ENCODE results near the gene MICU1. TPM values are rescaled to one million over a fixed set of nuclear protein-coding genes. Genes with fewer than 3 reads are reported as not detected.

Gene MICU1
- total and polyA plus RNA-seq, 2 of the 13 experiments (the other 11 are each of a cell fraction or from before 2014, with no cell fraction given) = 32.5 to 56.1 TPM

- TF ChIP-seq KDM3A (CRISPR knock-in tag; IDR thresholded peaks at IDR 0.05; ENCODE audit: low read depth) = peak; percentile 87; the same call in 1 of the 2 replicates
- 0 out of 2 replicates have a peak, but pooled peaks have one; percentile 40 for TF ChIP-seq PAF1 (CRISPR knock-in tag; IDR thresholded peaks at IDR 0.05)
- peak; percentile 97 for TF ChIP-seq HOXA3 (CRISPR knock-in tag; IDR thresholded peaks at IDR 0.05)
- TF ChIP-seq TBP (CRISPR knock-in tag; IDR thresholded peaks at IDR 0.05) = no peak
- peak; percentile 85 for TF ChIP-seq RAD51 (IDR thresholded peaks at IDR 0.05; ENCODE audit: borderline replicate concordance)
- no peak for TF ChIP-seq HNRNPUL1 (IDR thresholded peaks at IDR 0.05; ENCODE audit: low read depth, low read length)
- peak; percentile 59; the same call in 1 of the 2 replicates for TF ChIP-seq ZNF232 (CRISPR knock-in tag; IDR thresholded peaks at IDR 0.05; ENCODE audit: borderline replicate concordance)
- TF ChIP-seq HDAC2 (CRISPR knock-in tag; IDR thresholded peaks at IDR 0.05) = no peak; the same call in none of the 2 replicates
- TF ChIP-seq ATF2 (CRISPR knock-in tag; IDR thresholded peaks at IDR 0.05) = peak; percentile 77
- 0 out of 2 replicates have a peak, but pooled peaks have one; percentile 52 for TF ChIP-seq ZMYM3 (CRISPR knock-in tag; IDR thresholded peaks at IDR 0.05)
- TF ChIP-seq EHMT2 (IDR thresholded peaks at IDR 0.05; ENCODE audit: borderline replicate concordance, low read depth, low read length) = no peak
- TF ChIP-seq KDM5B (CRISPR knock-in tag; IDR thresholded peaks at IDR 0.05; ENCODE audit: borderline replicate concordance) = peak; percentile 67; the same call in 1 of the 2 replicates
- peak; percentile 94 for TF ChIP-seq XRCC5 (optimal IDR thresholded peaks at IDR 0.05; ENCODE audit: low read length)
- TF ChIP-seq TBL1XR1 (IDR thresholded peaks at IDR 0.05; ENCODE audit: borderline replicate concordance, low read length, partially characterized antibody) = no peak
- no peak for TF ChIP-seq ZNF572 (CRISPR knock-in tag; IDR thresholded peaks at IDR 0.05)
- TF ChIP-seq CREBL2 (CRISPR knock-in tag; IDR thresholded peaks at IDR 0.05; ENCODE audit: borderline replicate concordance) = no peak
- peak; percentile 79 for TF ChIP-seq PTBP1 (IDR thresholded peaks at IDR 0.05; ENCODE audit: low read depth, low read length, poor library complexity, severe bottlenecking)
- TF ChIP-seq ZNF235 (CRISPR knock-in tag; IDR thresholded peaks at IDR 0.05; ENCODE audit: borderline replicate concordance) = no peak; the same call in 1 of the 2 replicates
- TF ChIP-seq PATZ1 (CRISPR knock-in tag; IDR thresholded peaks at IDR 0.05) = peak; percentile 88
- TF ChIP-seq NRL (CRISPR knock-in tag; IDR thresholded peaks at IDR 0.05; ENCODE audit: borderline replicate concordance) = peak; percentile 91
- TF ChIP-seq POLR2AphosphoS2 (IDR thresholded peaks at IDR 0.05; ENCODE audit: low read depth, low read length) = no peak
- peak; percentile 50; the same call in 1 of the 2 replicates for TF ChIP-seq ZNF317 (CRISPR knock-in tag; IDR thresholded peaks at IDR 0.05)
- TF ChIP-seq AKAP8 (CRISPR knock-in tag; IDR thresholded peaks at IDR 0.05) = 0 out of 2 replicates have a peak, but pooled peaks have one; percentile 27
- no peak for TF ChIP-seq ZNF296 (CRISPR knock-in tag; conservative IDR thresholded peaks at IDR 0.05)
- peak; percentile 42; the same call in 1 of the 2 replicates for TF ChIP-seq FOXK2 (IDR thresholded peaks at IDR 0.05)
- 0 out of 2 replicates have a peak, but pooled peaks have one; percentile 23 for TF ChIP-seq ZNF510 (CRISPR knock-in tag; IDR thresholded peaks at IDR 0.05; ENCODE audit: low read depth)
Observed at GRCh38 chr10:72354356-72355213, 271.3 kb downstream of the MICU1 start, which contains the start of gene DNAJB12 (continued).

Data from HepG2 (cell line).